ENCODE measurements around the gene WFS1. TPM values are rescaled to one million over a fixed set of nuclear protein-coding genes. Genes with fewer than 3 reads are reported as not detected.
A peak's percentile ranks its signal among the peaks of the same experiment; 100 is the strongest.

The WFS1 gene, protein sequence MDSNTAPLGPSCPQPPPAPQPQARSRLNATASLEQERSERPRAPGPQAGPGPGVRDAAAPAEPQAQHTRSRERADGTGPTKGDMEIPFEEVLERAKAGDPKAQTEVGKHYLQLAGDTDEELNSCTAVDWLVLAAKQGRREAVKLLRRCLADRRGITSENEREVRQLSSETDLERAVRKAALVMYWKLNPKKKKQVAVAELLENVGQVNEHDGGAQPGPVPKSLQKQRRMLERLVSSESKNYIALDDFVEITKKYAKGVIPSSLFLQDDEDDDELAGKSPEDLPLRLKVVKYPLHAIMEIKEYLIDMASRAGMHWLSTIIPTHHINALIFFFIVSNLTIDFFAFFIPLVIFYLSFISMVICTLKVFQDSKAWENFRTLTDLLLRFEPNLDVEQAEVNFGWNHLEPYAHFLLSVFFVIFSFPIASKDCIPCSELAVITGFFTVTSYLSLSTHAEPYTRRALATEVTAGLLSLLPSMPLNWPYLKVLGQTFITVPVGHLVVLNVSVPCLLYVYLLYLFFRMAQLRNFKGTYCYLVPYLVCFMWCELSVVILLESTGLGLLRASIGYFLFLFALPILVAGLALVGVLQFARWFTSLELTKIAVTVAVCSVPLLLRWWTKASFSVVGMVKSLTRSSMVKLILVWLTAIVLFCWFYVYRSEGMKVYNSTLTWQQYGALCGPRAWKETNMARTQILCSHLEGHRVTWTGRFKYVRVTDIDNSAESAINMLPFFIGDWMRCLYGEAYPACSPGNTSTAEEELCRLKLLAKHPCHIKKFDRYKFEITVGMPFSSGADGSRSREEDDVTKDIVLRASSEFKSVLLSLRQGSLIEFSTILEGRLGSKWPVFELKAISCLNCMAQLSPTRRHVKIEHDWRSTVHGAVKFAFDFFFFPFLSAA
- total RNA-seq (10.5 TPM), polyA plus RNA-seq (ENCODE audit: insufficient read depth in 1 of 8, insufficient read length in 8 of 8, low replicate concordance in 1 of 8) (10 to 100 TPM; 16.3 to 28.2 (median 23.9) TPM)
- long read RNA-seq, donor 1, partial matches to known transcripts = 0 of 3 reads
- long read RNA-seq, donor 1, other reads (novel, unspliced or antisense) = 0 of 3 reads
- long read RNA-seq, donor 2 = 0 reads
- long read RNA-seq, donor 3, partial matches to known transcripts = 0 of 6 reads
- long read RNA-seq, donor 3, other reads (novel, unspliced or antisense) = 0 of 6 reads
- long read RNA-seq, donor 4, transcript WFS1-201 (8 exons, 3,640 nt) = major isoform, 7 of 10 reads
- long read RNA-seq, donor 4, partial matches to known transcripts = 0 of 10 reads
- long read RNA-seq, donor 4, other reads (novel, unspliced or antisense) = 0 of 10 reads
- long read RNA-seq, donor 5, transcript WFS1-201 (8 exons, 3,640 nt) = major isoform, 11 of 16 reads
- long read RNA-seq, donor 5, partial matches to known transcripts = 0 of 16 reads
- long read RNA-seq, donor 5, other reads (novel, unspliced or antisense) = 0 of 16 reads
- long read RNA-seq, donor 6, partial matches to known transcripts = 0 of 6 reads
- long read RNA-seq, donor 6, other reads (novel, unspliced or antisense) = 0 of 6 reads
- long read RNA-seq, donor 7, transcript WFS1-201 (8 exons, 3,640 nt) = major isoform, 5 of 5 reads
- long read RNA-seq, donor 7, partial matches to known transcripts = 0 of 5 reads
- long read RNA-seq, donor 7, other reads (novel, unspliced or antisense) = 0 of 5 reads
- long read RNA-seq, donor 8, partial matches to known transcripts = 0 of 1 reads
- long read RNA-seq, donor 8, other reads (novel, unspliced or antisense) = 0 of 1 reads
- long read RNA-seq, donor 9, partial matches to known transcripts = 5 of 11 reads
- long read RNA-seq, donor 9, other reads (novel, unspliced or antisense) = 0 of 11 reads
- long read RNA-seq, donor 10, partial matches to known transcripts = 0 of 4 reads
- long read RNA-seq, donor 10, other reads (novel, unspliced or antisense) = 0 of 4 reads
- long read RNA-seq, donor 11, partial matches to known transcripts = 0 of 5 reads
- long read RNA-seq, donor 11, other reads (novel, unspliced or antisense) = 0 of 5 reads

- Histone ChIP-seq H3K27me3 (ENCODE audit: control insufficient read depth, insufficient read depth, low read length) (peaks cover 2% of the 10 kb centered on the region), H3K27ac (ENCODE audit: low read length) (peak within 1 kb of the TSS; percentile 20), H3K9me3 (replicated peaks; ENCODE audit: control insufficient read depth, low read depth, low read length) (no peaks in the 10 kb centered on the region), H3K4me3 (ENCODE audit: low read length) (peak within 1 kb of the TSS; percentile 71), H3K4me1 (ENCODE audit: control insufficient read depth, insufficient read depth, low read length) (peaks cover 38% of the 10 kb centered on the region), H3K36me3 (ENCODE audit: control insufficient read depth, insufficient read depth, low read length) (no peaks in the 10 kb centered on the region)
- under 1% methylated on average over 84 of the region's 104 CpGs for WGBS (ENCODE audit: insufficient coverage)
- peak; percentile 100 for DNase-seq
These were observed at the start of gene WFS1 for GRCh38 chr4:6269616-6270511. WFS1 (plus strand) TSS chr4:6269850; CDS start chr4:6277456, 7,606 bp downstream.

- WGBS (ENCODE audit: insufficient coverage) = no CpG with 5 or more reads among the region's 16 CpGs
- DNase-seq = no peak
- Histone ChIP-seq H3K4me1 (ENCODE audit: control insufficient read depth, insufficient read depth, low read length) (peaks cover 3% of the 10 kb centered on the region), H3K4me3 (ENCODE audit: low read length) (no peak overlapping the region), H3K27me3 (ENCODE audit: control insufficient read depth, insufficient read depth, low read length) (peaks cover 36% of the 10 kb centered on the region), H3K36me3 (ENCODE audit: control insufficient read depth, insufficient read depth, low read length) (no peaks in the 10 kb centered on the region), H3K9me3 (replicated peaks; ENCODE audit: control insufficient read depth, low read depth, low read length) (peaks cover 4% of the 10 kb centered on the region), H3K27ac (ENCODE audit: low read length) (no peak overlapping the region)
These were observed 48.3 kb upstream of the WFS1 start for GRCh38 chr4:6221301-6221850.

GRCh38 chr4:6221851-6222760 is 47.5 kb upstream of the WFS1 start:
- Histone ChIP-seq H3K36me3 (ENCODE audit: control insufficient read depth, insufficient read depth, low read length) (no peaks in the 10 kb centered on the region), H3K9me3 (replicated peaks; ENCODE audit: control insufficient read depth, low read depth, low read length) (peaks cover 4% of the 10 kb centered on the region), H3K27me3 (ENCODE audit: control insufficient read depth, insufficient read depth, low read length) (peaks cover 36% of the 10 kb centered on the region), H3K4me1 (ENCODE audit: control insufficient read depth, insufficient read depth, low read length) (peaks cover 3% of the 10 kb centered on the region), H3K4me3 (ENCODE audit: low read length) (no peak overlapping the region), H3K27ac (ENCODE audit: low read length) (no peak overlapping the region)
- DNase-seq = peak; percentile 30
- 8% methylated on average over 65 of the region's 84 CpGs for WGBS (ENCODE audit: insufficient coverage)

GRCh38 chr4:6222761-6223292 is 46.8 kb upstream of the WFS1 start:
- Histone ChIP-seq H3K27me3 (ENCODE audit: control insufficient read depth, insufficient read depth, low read length) (peaks cover 36% of the 10 kb centered on the region), H3K9me3 (replicated peaks; ENCODE audit: control insufficient read depth, low read depth, low read length) (peaks cover 4% of the 10 kb centered on the region)
- no CpG with 5 or more reads among the region's 10 CpGs for WGBS (ENCODE audit: insufficient coverage)

DNA sequence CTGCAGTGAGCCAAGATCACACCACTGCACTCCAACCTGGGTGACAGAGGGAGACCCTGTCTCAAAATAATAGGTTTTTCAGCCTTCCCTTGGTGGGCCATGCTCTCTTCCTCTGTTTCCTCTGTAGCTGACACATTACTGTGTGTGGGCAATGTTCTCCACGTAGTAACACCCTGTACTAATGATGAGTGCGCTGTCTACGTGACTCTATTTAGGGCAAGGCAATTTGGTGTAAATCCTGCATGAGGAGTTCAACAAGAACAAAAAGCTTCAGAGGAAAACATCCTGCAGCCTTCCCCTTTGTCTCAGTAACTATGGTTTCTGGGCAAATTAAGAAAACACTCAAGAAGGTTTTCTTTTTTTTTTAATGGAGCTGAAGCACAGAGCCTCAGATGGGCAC is 44.9 kb upstream of the WFS1 start:
- Histone ChIP-seq H3K27ac (ENCODE audit: low read length) (no peak overlapping the region), H3K9me3 (replicated peaks; ENCODE audit: control insufficient read depth, low read depth, low read length) (peaks cover 4% of the 10 kb centered on the region), H3K36me3 (ENCODE audit: control insufficient read depth, insufficient read depth, low read length) (no peaks in the 10 kb centered on the region), H3K27me3 (ENCODE audit: control insufficient read depth, insufficient read depth, low read length) (peaks cover 33% of the 10 kb centered on the region), H3K4me1 (ENCODE audit: control insufficient read depth, insufficient read depth, low read length) (peaks cover 3% of the 10 kb centered on the region), H3K4me3 (ENCODE audit: low read length) (no peak overlapping the region)
- no CpG with 5 or more reads among the region's 3 CpGs for WGBS (ENCODE audit: insufficient coverage)
- no peak for DNase-seq

More at GRCh38 chr4:6222761-6223292, 46.8 kb upstream of the WFS1 start:
- no peak overlapping the region for H3K27ac ChIP-seq (ENCODE audit: low read length)
- no peak for DNase-seq
- no peaks in the 10 kb centered on the region for H3K36me3 ChIP-seq (ENCODE audit: control insufficient read depth, insufficient read depth, low read length)
- no peak overlapping the region for H3K4me3 ChIP-seq (ENCODE audit: low read length)
- H3K4me1 ChIP-seq (ENCODE audit: control insufficient read depth, insufficient read depth, low read length) = peaks cover 3% of the 10 kb centered on the region

- peaks cover 31% of the 10 kb centered on the region for H3K27me3 ChIP-seq (ENCODE audit: control insufficient read depth, insufficient read depth, low read length)
- H3K4me1 ChIP-seq (ENCODE audit: control insufficient read depth, insufficient read depth, low read length) = peaks cover 3% of the 10 kb centered on the region
- H3K36me3 ChIP-seq (ENCODE audit: control insufficient read depth, insufficient read depth, low read length) = no peaks in the 10 kb centered on the region
- H3K27ac ChIP-seq (ENCODE audit: low read length) = no peak overlapping the region
- WGBS (ENCODE audit: insufficient coverage) = 64% methylated on average over 4 of the region's 7 CpGs
- peak; percentile 43 for DNase-seq
- H3K9me3 ChIP-seq (replicated peaks; ENCODE audit: control insufficient read depth, low read depth, low read length) = peaks cover 4% of the 10 kb centered on the region
- no peak overlapping the region for H3K4me3 ChIP-seq (ENCODE audit: low read length)
These were observed 44.2 kb upstream of the WFS1 start for GRCh38 chr4:6225469-6225868.

GRCh38 chr4:6226506-6226905 is 43.1 kb upstream of the WFS1 start:
- H3K36me3 ChIP-seq (ENCODE audit: control insufficient read depth, insufficient read depth, low read length) = no peaks in the 10 kb centered on the region
- H3K27ac ChIP-seq (ENCODE audit: low read length) = no peak overlapping the region
- WGBS (ENCODE audit: insufficient coverage) = 84% methylated on average over 2 of the region's 7 CpGs
- no peaks in the 10 kb centered on the region for H3K4me1 ChIP-seq (ENCODE audit: control insufficient read depth, insufficient read depth, low read length)
- H3K9me3 ChIP-seq (replicated peaks; ENCODE audit: control insufficient read depth, low read depth, low read length) = peaks cover 4% of the 10 kb centered on the region
- no peak overlapping the region for H3K4me3 ChIP-seq (ENCODE audit: low read length)
- peaks cover 22% of the 10 kb centered on the region for H3K27me3 ChIP-seq (ENCODE audit: control insufficient read depth, insufficient read depth, low read length)
- DNase-seq = no peak

Data from muscle of leg (tissue), 16 donors.